GM12872 (cell line): Measurements from ENCODE around the gene DVL3.

Experiments
- CTCF ChIP-seq: IDR thresholded peaks from 3 replicates; pipeline ENCODE4 v1.5.1; 2011; ENCODE audit warnings: low read depth, mild to moderate bottlenecking, low read length, moderate library complexity; ENCODE audit not compliant: insufficient read depth

DVL3 gene

GRCh38 chr3:184168363-184169120 is 13.4 kb downstream of the DVL3 start:
- no peak for TF ChIP-seq CTCF

- TF ChIP-seq CTCF = no peak
These were observed 15.0 kb downstream of the DVL3 start for GRCh38 chr3:184169896-184170875.

GRCh38 chr3:184171562-184171961 is 16.4 kb downstream of the DVL3 start:
- TF ChIP-seq CTCF = no peak

- TF ChIP-seq CTCF = no peak
These were observed 17.6 kb downstream of the DVL3 start for GRCh38 chr3:184172681-184173373.

- TF ChIP-seq CTCF = no peak
These were observed 18.2 kb downstream of the DVL3 start for GRCh38 chr3:184173374-184173722.

GRCh38 chr3:184174284-184174645 is 19.1 kb downstream of the DVL3 start:
- TF ChIP-seq CTCF = no peak
